ENCODE measurements around the gene SV2C. TPM values are rescaled to one million over a fixed set of nuclear protein-coding genes. Genes with fewer than 3 reads are reported as not detected.

The SV2C gene
- total and polyA plus RNA-seq, 7 donors: under 0.01 to 0.01 TPM; not detected in 5

DNA sequence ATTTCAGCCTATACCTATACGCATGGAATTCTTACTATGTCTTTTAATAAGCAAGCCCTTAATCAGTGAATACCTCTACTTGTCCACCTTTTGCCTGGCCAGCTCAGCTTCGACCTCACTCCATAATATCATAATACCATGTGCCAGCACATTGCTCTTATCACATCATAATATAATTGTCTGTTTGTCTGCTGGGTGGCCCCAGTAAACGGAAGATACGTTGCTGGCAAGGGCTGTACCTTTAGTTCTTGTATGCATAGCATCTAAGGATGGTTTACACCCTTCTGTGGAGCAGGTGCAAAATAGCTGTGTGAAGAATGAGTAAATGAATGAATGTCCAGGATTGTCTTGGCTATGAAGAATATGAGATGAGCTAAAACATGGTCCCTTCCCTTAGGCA lies 29.9 kb downstream of the SV2C start:
- H3K4me3 ChIP-seq: no peak overlapping the region
- intact Hi-C loops (cut with DNase I): no loop called here
- TF ChIP-seq, protein P1, sequence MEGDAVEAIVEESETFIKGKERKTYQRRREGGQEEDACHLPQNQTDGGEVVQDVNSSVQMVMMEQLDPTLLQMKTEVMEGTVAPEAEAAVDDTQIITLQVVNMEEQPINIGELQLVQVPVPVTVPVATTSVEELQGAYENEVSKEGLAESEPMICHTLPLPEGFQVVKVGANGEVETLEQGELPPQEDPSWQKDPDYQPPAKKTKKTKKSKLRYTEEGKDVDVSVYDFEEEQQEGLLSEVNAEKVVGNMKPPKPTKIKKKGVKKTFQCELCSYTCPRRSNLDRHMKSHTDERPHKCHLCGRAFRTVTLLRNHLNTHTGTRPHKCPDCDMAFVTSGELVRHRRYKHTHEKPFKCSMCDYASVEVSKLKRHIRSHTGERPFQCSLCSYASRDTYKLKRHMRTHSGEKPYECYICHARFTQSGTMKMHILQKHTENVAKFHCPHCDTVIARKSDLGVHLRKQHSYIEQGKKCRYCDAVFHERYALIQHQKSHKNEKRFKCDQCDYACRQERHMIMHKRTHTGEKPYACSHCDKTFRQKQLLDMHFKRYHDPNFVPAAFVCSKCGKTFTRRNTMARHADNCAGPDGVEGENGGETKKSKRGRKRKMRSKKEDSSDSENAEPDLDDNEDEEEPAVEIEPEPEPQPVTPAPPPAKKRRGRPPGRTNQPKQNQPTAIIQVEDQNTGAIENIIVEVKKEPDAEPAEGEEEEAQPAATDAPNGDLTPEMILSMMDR (IDR thresholded peaks at IDR 0.05): no peak
- H3K27me3 ChIP-seq (ENCODE audit: insufficient read depth in 3 of 3, low read length in 2 of 3): no peaks in the 10 kb centered on the region
- ATAC-seq (no peak), DNase-seq (no peak)
- no peaks in the 10 kb centered on the region for H3K36me3 ChIP-seq (ENCODE audit: insufficient read depth in 1 of 2, low read depth in 1 of 2)
- H3K9me3 ChIP-seq: no peaks in the 10 kb centered on the region
- no peaks in the 10 kb centered on the region for H3K4me1 ChIP-seq
- 84 to 87% (median 86%) methylated on average over 4 of the region's 4 CpGs for WGBS, 3 donors
- H3K27ac ChIP-seq: no peak overlapping the region

DNA sequence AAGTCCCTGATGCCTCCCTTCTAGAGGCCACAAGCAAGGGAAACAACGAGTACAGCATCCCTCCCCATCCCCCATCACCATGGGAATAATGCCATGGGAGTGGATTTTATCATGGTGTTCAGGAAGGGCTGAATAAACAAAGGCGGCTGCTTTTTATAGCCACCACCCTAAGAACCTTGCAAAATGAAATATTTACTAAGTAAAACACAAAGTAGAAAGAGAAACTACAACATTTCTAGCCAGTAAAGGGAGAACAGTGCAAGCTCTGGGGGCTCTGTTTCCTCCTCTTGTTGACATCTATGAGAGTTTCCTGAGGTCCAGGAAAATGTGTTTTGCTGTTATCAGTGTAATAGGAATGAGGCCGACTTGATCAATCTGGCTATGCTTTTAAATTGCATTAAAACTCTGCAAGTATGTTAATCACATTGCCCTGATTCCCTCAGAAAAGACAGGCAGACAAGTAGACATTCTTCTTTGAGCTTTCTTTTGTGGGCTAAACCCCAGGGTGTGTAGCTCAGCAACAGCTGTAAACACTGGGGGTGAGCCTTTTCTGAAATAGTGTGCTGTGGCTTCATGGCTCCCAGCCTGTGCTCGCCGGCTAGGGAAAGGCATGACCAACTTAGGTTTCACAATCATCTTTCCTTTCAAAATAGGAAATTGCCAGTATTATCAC lies 31.1 kb downstream of the SV2C start:
- DNase-seq (no peak), ATAC-seq (no peak)
- H3K36me3 ChIP-seq (ENCODE audit: insufficient read depth in 1 of 2, low read depth in 1 of 2): no peaks in the 10 kb centered on the region
- 23 to 45% (median 31%) methylated on average over 5 of the region's 5 CpGs for WGBS, 3 donors
- no peak overlapping the region for H3K4me3 ChIP-seq
- TF ChIP-seq, protein P1 (IDR thresholded peaks at IDR 0.05): no peak
- no peaks in the 10 kb centered on the region for H3K4me1 ChIP-seq
- H3K9me3 ChIP-seq: no peaks in the 10 kb centered on the region
- H3K27me3 ChIP-seq (ENCODE audit: insufficient read depth in 3 of 3, low read length in 2 of 3): no peaks in the 10 kb centered on the region
- no peak overlapping the region for H3K27ac ChIP-seq
- intact Hi-C loops (cut with DNase I): no loop called here

DNA sequence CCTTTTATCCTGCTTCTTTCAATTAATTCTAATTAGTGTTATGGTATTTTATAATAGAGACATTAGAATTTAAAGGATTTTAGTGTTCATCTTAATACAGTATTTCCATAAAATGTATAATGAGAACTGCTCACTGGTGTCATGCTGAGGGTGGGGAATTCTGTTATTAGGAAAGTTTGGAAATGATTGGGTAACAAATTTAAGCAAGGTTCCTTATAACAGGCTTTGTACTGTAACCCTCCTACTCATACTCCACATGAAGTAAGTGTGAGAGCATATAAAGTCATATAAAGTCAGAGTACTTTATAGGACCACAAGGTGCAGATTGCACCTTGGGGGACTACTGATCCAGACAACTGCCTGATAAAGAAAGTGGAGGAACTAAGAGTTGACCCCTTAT lies 42.2 kb downstream of the SV2C start:
- H3K27ac ChIP-seq: no peak overlapping the region
- no peak for DNase-seq
- no peak overlapping the region for H3K4me3 ChIP-seq
- ATAC-seq: no peak
- H3K36me3 ChIP-seq (ENCODE audit: insufficient read depth in 1 of 2, low read depth in 1 of 2): no peaks in the 10 kb centered on the region
- H3K4me1 ChIP-seq: no peaks in the 10 kb centered on the region
- intact Hi-C loops (cut with DNase I): no loop called here
- H3K27me3 ChIP-seq (ENCODE audit: insufficient read depth in 3 of 3, low read length in 2 of 3): no peaks in the 10 kb centered on the region
- H3K9me3 ChIP-seq: no peaks in the 10 kb centered on the region
- TF ChIP-seq, protein P1 (IDR thresholded peaks at IDR 0.05): no peak

DNA sequence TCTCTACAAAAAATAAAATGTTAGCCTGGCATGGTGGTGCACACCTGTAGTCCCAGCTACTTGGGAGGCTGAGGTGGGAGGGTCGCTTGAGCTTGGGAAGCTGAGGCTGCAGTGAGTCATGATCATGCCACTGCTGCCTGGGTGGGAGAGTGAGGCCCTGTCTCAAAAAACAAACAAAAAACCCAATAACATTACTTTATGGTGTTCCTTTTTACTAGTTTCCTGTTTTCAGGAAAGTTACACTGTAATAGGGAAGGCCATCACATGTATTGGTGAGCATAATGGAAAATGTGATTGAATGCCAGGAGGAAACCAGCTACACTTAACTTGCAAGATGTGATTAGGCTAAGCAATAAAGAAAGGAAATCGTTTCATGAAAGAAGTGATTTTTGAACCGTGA lies 42.7 kb downstream of the SV2C start:
- H3K4me1 ChIP-seq: no peaks in the 10 kb centered on the region
- H3K27me3 ChIP-seq (ENCODE audit: insufficient read depth in 3 of 3, low read length in 2 of 3): no peaks in the 10 kb centered on the region
- no peaks in the 10 kb centered on the region for H3K9me3 ChIP-seq
- intact Hi-C loops (cut with DNase I): no loop called here
- DNase-seq: no peak
- no peak overlapping the region for H3K27ac ChIP-seq
- no peak overlapping the region for H3K4me3 ChIP-seq
- no peak for ATAC-seq
- H3K36me3 ChIP-seq (ENCODE audit: insufficient read depth in 1 of 2, low read depth in 1 of 2): no peaks in the 10 kb centered on the region
- TF ChIP-seq, protein P1 (IDR thresholded peaks at IDR 0.05): no peak
- WGBS, 3 donors: 70 to 82% (median 73%) methylated on average over 3 of the region's 3 CpGs

DNA sequence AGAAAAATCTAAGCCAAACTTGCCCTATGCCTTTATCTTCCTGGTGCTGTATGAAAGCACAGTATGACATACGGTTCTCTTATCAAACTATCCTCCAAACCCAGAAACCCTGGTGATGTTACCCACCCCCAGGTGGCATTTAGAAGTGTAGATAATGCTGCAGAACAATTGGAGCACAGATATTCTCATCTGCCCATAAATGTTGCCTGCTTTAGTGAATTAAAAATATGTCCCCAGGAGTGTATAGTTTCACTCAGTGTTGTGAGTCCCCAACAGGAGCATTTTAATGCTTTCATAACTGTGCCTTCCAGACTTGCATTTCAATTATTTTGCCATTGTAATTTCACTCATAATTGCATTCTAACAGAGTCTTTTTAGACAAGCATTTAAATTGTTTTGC lies 50.8 kb downstream of the SV2C start:
- TF ChIP-seq, protein P1 (IDR thresholded peaks at IDR 0.05): no peak
- Histone ChIP-seq H3K36me3 (ENCODE audit: insufficient read depth in 1 of 2, low read depth in 1 of 2) (no peaks in the 10 kb centered on the region), H3K4me1 (no peaks in the 10 kb centered on the region), H3K27me3 (ENCODE audit: insufficient read depth in 3 of 3, low read length in 2 of 3) (peaks cover 0 to 4% (median 0%) of the 10 kb centered on the region in 3 donors), H3K27ac (no peak overlapping the region), H3K9me3 (no peaks in the 10 kb centered on the region), H3K4me3 (no peak overlapping the region)
- DNase-seq: no peak
- intact Hi-C loops (cut with DNase I): no loop called here
- 55 to 72% (median 63%) methylated on average over 1 of the region's 1 CpG for WGBS, 3 donors
- ATAC-seq: no peak
